RPMI8226 (cell line): ENCODE data around the gene SPIRE1.
A peak's percentile ranks its signal among the peaks of the same experiment; 100 is the strongest.

Source experiments
- DNase-seq: peaks from one replicate; pipeline ENCODE4 v3.0.0-alpha.2; 2015

Gene SPIRE1

GRCh38 chr18:12409469-12409868 is 248.4 kb downstream of the SPIRE1 start:
- DNase-seq, result no peak

GRCh38 chr18:12408247-12408869 is 249.5 kb downstream of the SPIRE1 start:
- peak; percentile 48 for DNase-seq

GRCh38 chr18:12406371-12407111 is 251.4 kb downstream of the SPIRE1 start:
- no peak for DNase-seq

DNA sequence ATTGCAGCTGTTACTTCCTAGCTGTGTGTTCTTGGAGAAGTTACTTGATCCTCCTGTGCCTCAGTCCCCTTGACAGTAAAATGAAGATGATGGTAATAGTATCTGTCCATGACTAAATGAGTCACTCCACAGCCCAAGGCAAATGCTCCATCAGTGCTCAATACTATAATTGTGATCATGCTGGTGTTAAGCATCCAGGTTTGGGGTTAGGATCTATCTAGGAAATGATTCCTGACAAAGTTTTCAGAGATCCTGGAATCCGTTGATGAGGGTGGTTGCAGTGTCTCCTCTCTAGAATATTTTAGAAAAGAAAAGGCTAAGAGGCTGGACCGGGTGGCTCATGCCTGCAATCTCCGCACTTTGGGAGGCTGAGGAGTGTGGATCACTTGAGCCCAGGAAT is 252.8 kb downstream of the SPIRE1 start:
- no peak for DNase-seq

DNA sequence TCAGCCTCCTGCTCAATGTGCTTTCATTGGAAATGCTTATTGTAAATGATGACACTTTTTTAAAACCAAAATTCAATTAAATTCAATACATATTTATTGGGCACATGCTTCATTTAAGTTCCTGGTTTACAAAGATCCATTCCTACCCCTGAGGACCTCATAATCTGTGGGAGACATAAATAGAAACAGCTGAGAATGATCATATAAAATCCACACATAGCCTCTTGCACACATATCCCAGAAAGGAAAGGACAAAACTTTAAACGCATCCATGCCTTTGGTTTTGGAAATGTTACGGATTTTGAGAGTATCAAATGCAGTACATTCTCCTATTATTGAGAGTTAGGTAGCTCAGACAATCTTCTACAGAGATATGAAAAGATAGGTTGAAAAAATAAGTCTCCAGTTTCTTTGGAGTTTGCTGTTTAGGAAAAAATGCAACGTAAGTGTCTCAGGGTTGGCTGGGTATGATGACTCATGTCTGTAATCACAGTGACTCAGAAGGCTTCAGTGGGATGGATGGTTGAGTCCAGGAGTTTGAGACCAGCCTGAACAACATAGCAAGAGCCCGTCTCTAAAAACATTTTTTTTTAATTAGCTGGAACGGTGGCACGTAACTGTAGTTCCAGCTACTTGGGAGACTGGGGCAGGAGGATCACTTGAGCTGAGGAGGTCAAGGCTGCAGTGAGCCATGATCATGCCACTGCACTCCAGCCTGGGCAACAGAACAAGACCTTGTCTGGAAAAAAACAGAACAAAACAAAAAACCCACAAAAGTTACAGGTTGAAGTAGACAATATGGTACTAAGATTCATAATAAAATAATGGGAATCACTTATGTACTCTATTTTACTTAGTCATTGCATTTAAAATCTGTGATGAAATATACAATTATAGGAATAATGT is 254.1 kb downstream of the SPIRE1 start:
- DNase-seq, result peak; percentile 44

DNA sequence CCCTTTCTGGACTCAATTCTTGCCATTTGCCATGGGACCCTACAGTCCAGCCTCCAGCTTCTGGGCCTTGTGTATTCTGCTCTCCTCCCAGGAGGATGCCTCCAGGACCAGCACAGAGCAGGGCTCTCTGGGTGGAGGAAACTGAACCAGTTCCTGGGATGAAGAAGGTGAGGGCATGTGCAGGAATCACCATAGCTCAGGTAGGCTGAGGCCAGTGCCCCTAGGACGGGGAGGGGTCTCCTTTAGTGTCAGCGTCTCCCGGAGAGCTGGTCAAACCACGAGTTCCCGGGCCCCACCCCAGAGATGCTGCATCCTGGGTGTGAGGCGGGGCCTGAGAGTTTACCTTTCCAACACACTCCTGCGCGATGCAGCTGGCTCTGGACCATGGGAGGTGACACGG is 256.0 kb downstream of the SPIRE1 start:
- no peak for DNase-seq

GRCh38 chr18:12399231-12399630 is 258.7 kb downstream of the SPIRE1 start:
- no peak for DNase-seq

DNA sequence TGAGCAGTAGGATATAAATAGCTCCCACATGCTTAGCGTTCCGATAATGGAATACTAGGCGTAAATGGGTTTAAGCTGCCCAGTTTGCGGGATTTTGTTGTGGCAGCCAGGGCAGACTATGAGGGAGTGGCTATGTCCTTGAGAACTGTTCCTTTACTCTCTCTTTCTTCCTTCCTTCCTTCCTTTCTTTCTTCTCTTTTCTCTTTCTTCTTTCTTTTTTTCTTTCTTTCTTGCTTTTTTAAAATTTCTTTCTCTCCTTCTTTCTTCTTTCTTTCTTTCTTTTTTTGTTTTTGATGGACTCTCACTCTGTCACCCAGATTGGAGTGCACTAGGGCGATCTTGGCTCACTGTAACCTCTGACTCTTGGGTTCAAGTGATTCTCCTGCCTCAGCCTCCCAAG is 259.3 kb downstream of the SPIRE1 start:
- DNase-seq, result no peak

GRCh38 chr18:12397793-12398192 is 260.1 kb downstream of the SPIRE1 start:
- DNase-seq, result no peak

DNA sequence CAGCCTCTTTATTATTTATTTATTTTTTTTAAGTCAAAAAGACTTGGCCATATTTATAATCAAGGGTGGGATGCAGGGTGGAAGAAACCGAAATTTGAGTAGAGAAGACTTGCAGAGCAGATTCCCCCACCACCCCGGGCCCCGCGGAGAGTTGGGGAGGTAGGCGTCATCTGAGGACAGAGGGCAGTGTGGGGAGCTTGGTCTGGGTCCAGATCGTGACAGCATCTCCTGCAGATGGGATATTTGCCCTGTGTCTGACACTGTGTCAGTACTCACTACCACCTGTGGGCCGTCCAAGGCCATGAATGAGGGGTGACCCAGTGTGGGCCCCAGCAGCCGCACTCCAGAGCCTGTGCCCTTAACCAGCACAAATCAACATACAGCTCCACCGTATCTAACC is 260.7 kb downstream of the SPIRE1 start:
- DNase-seq, result no peak
